ENCODE measurements around the gene PTPRU. TPM values are rescaled to one million over a fixed set of nuclear protein-coding genes. Genes with fewer than 3 reads are reported as not detected.

Gene PTPRU
- total RNA-seq, 1 donor from 2014 or later: 0.47 TPM

DNA sequence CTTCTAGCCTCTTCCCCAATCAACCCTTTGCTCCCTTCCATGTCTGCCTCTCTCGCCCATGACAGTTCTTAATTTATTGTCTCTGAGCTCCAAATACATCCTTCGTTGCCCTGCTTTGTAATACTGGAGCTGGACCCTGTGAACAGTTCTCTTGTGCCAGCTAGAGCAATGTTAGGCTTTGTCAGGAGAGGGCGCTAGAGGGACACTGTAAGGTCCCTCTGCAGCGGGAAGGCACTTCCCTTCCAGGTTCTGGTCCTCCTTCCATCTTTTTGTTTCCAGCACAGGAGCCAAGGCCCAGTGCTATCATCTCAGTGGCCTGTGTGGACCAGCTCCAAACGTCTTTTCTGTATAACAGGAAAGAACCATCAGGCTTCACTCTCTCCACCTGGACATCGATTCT is 95.9 kb downstream of the PTPRU start:
- H3K4me1 Mint-ChIP-seq: no peaks in the 10 kb centered on the region
- peak; percentile 73 for DNase-seq
- H3K27ac Mint-ChIP-seq: no peak overlapping the region
- H3K36me3 Mint-ChIP-seq (ENCODE audit: low read depth): no peaks in the 10 kb centered on the region
- intact Hi-C loops (cut with micrococcal nuclease): no loop called here
- H3K4me3 Mint-ChIP-seq: no peak overlapping the region
- no peaks in the 10 kb centered on the region for H3K9me3 Mint-ChIP-seq
- peaks cover 17% of the 10 kb centered on the region for H3K27me3 Mint-ChIP-seq

GRCh38 chr1:29333008-29333407 is 96.7 kb downstream of the PTPRU start:
- Mint-ChIP-seq H3K27me3 (peaks cover 22% of the 10 kb centered on the region), H3K4me3 (no peak overlapping the region), H3K9me3 (no peaks in the 10 kb centered on the region), H3K27ac (no peak overlapping the region), H3K36me3 (ENCODE audit: low read depth) (no peaks in the 10 kb centered on the region), H3K4me1 (no peaks in the 10 kb centered on the region)
- intact Hi-C loops (cut with micrococcal nuclease): no loop called here
- DNase-seq: no peak

- Mint-ChIP-seq H3K4me1 (no peaks in the 10 kb centered on the region), H3K27ac (no peak overlapping the region), H3K27me3 (peaks cover 27% of the 10 kb centered on the region), H3K9me3 (no peaks in the 10 kb centered on the region), H3K4me3 (no peak overlapping the region), H3K36me3 (ENCODE audit: low read depth) (no peaks in the 10 kb centered on the region)
- intact Hi-C loops (cut with micrococcal nuclease): no loop called here
- no peak for DNase-seq
These were observed 99.3 kb downstream of the PTPRU start for GRCh38 chr1:29335573-29335972.

DNA sequence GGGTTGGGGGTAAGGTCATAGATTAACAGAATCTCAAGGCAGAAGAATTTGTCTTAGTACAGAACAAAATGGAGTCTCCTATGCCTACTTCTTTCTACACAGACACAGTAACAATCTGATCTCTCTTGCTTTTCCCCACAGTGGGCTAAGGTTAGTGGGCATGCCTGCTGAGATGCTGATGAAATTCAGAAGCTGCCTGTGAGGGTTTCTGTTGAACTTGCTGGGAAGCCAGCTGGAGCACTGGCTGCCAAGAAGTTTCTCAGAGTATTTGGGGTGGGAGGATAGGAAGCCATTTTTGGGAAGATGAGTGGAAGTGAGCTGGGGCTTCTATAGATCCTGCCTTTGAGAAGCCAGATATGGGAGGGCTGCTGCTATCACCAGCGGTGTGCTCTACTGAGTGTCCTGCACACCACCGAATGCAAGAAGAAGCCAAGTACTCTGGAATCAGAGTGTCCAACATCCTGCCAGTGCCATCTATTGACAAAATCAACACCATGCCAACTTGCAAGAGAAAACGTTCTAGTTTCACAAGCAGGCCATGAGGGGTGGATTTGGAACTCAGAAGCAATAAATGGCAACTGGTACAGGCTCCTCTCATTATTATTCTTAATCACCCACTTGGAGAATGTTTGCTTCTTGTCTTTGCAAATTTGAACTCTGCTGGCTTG is 102.7 kb downstream of the PTPRU start:
- no peak overlapping the region for H3K27ac Mint-ChIP-seq
- no peak overlapping the region for H3K4me3 Mint-ChIP-seq
- no peaks in the 10 kb centered on the region for H3K4me1 Mint-ChIP-seq
- no peaks in the 10 kb centered on the region for H3K36me3 Mint-ChIP-seq (ENCODE audit: low read depth)
- intact Hi-C loops (cut with micrococcal nuclease): no loop called here
- peaks cover 33% of the 10 kb centered on the region for H3K27me3 Mint-ChIP-seq
- H3K9me3 Mint-ChIP-seq: no peaks in the 10 kb centered on the region
- DNase-seq: no peak

GRCh38 chr1:29341936-29342335 is 105.6 kb downstream of the PTPRU start:
- no peak for DNase-seq
- no peak overlapping the region for H3K27ac Mint-ChIP-seq
- no peaks in the 10 kb centered on the region for H3K36me3 Mint-ChIP-seq (ENCODE audit: low read depth)
- intact Hi-C loops (cut with micrococcal nuclease): loop anchor here (5.0 kb wide), 1 partner anchor 105 kb away; the partner anchor contains the start of gene PTPRU
- no peaks in the 10 kb centered on the region for H3K4me1 Mint-ChIP-seq
- no peaks in the 10 kb centered on the region for H3K9me3 Mint-ChIP-seq
- H3K4me3 Mint-ChIP-seq: no peak overlapping the region
- H3K27me3 Mint-ChIP-seq: peaks cover 33% of the 10 kb centered on the region

DNA sequence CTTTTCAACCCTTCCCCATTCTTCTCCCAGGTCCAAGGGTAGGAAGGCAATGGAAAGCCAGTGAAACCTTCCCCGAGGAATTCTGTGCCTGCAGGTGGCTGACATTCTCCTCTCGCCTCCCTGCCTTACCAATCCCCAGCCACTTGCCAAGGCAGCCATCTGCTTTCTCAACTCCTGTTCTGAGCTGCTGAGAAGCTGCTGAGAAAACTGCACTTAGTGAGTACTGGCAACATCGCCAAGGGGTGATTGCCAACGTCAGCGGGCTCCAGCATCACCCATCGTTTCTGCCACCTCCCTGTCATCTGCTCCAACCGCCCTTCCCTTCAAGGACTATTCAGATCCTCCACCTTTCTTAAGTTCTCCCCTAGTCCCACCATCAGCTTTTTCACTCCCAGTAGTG is 106.0 kb downstream of the PTPRU start:
- Mint-ChIP-seq H3K4me3 (no peak overlapping the region), H3K9me3 (no peaks in the 10 kb centered on the region), H3K4me1 (no peaks in the 10 kb centered on the region), H3K36me3 (ENCODE audit: low read depth) (no peaks in the 10 kb centered on the region), H3K27ac (no peak overlapping the region), H3K27me3 (peaks cover 32% of the 10 kb centered on the region)
- no peak for DNase-seq
- intact Hi-C loops (cut with micrococcal nuclease): loop anchor here (5.0 kb wide), 1 partner anchor 105 kb away; the partner anchor contains the start of gene PTPRU

GRCh38 chr1:29342983-29343382 is 106.7 kb downstream of the PTPRU start:
- H3K27me3 Mint-ChIP-seq: peaks cover 30% of the 10 kb centered on the region
- intact Hi-C loops (cut with micrococcal nuclease): loop anchor here (5.0 kb wide), 1 partner anchor 106 kb away; the partner anchor contains the start of gene PTPRU
- no peaks in the 10 kb centered on the region for H3K36me3 Mint-ChIP-seq (ENCODE audit: low read depth)
- H3K4me1 Mint-ChIP-seq: no peaks in the 10 kb centered on the region
- no peak for DNase-seq
- H3K9me3 Mint-ChIP-seq: no peaks in the 10 kb centered on the region
- no peak overlapping the region for H3K27ac Mint-ChIP-seq
- no peak overlapping the region for H3K4me3 Mint-ChIP-seq

DNA sequence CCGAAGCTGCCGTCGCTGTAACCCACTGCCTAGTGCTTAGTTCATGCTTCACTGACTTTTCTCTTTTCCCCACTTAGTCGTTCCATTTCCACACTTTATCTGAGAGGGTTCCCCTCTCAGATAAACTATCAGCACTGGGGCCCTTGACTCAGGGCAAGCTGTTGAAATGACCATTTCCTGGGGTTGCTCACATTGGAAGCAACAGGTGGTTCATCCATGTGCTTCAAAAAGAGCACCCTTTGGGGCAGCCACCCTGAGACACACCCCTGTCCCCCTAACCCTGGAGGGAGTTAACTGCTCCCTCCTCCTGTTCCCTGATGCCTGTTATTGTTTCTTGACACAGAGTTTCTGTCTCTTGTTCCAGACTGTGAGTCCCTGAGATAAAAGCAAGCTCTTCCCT is 107.2 kb downstream of the PTPRU start:
- no peak overlapping the region for H3K4me3 Mint-ChIP-seq
- no peaks in the 10 kb centered on the region for H3K9me3 Mint-ChIP-seq
- no peaks in the 10 kb centered on the region for H3K4me1 Mint-ChIP-seq
- H3K27me3 Mint-ChIP-seq: peaks cover 31% of the 10 kb centered on the region
- intact Hi-C loops (cut with micrococcal nuclease): loop anchor here (5.0 kb wide), 1 partner anchor 106 kb away; the partner anchor contains the start of gene PTPRU
- no peak for DNase-seq
- H3K36me3 Mint-ChIP-seq (ENCODE audit: low read depth): no peaks in the 10 kb centered on the region
- H3K27ac Mint-ChIP-seq: no peak overlapping the region

DNA sequence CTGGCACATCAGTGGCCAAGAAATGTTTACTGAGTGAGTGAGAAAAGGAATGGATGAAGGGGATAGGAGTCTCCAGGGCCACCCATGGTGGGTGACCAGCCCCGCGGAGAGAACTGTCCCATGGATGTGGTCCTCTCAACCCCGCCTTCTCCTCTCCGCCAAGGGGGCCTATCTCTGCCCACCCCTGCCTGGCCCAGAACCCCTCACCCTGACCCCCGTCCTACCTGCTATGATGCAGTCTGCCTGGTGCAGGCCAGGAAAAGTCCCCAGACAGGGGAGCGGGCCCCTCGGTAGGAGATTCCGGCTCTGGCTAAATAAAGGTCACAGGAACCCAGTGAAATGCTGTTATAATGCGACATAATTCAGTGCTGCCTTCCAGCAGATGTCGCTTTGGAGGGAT is 107.6 kb downstream of the PTPRU start:
- DNase-seq: no peak
- Mint-ChIP-seq H3K27ac (no peak overlapping the region), H3K36me3 (ENCODE audit: low read depth) (no peaks in the 10 kb centered on the region), H3K9me3 (no peaks in the 10 kb centered on the region), H3K27me3 (peaks cover 31% of the 10 kb centered on the region), H3K4me1 (no peaks in the 10 kb centered on the region), H3K4me3 (no peak overlapping the region)
- intact Hi-C loops (cut with micrococcal nuclease): loop anchor here (5.0 kb wide), 1 partner anchor 107 kb away; the partner anchor contains the start of gene PTPRU

DNA sequence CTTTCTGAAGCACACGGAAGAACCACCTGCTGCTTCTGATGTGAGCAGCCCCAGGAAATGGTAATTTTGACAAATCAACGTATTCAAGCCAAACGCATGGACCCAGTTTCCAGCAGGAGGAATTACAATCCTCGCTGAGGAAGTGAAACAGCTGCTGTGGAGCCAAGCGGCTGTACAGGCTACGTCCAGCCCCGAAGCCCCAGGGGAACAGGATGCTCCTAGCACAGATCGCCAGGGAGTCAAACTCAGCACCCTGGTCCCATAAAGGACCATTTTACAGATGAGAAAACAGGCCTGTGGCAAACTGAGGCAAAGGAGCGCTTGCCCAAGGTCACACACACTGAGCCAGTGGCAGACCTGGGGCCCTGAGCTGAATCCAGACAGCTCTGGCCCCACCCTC is 108.0 kb downstream of the PTPRU start:
- no peaks in the 10 kb centered on the region for H3K4me1 Mint-ChIP-seq
- H3K27me3 Mint-ChIP-seq: peaks cover 31% of the 10 kb centered on the region

DNA sequence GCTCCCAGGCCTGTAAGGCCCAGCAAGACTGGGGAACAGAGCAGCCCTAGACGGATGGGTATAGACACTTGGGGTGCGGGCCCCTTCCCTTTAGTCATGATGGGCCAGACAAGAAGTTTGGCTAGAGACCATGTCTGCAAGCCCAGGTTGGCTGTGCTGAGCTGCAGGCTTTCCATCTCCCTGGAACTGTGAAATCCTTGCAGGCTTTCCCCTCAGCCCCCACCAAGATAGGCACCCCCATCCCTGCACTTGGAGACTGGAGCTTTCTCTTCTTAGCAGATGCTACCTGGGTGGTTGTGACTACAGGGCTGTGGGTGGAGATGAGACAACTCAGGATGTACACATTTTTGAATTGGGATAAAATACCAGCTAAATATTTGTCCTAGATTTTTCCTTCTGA is 110.3 kb downstream of the PTPRU start:
- H3K27ac Mint-ChIP-seq: no peak overlapping the region
- peaks cover 24% of the 10 kb centered on the region for H3K27me3 Mint-ChIP-seq
- no peaks in the 10 kb centered on the region for H3K36me3 Mint-ChIP-seq (ENCODE audit: low read depth)
- no peak for DNase-seq
- no peak overlapping the region for H3K4me3 Mint-ChIP-seq
- intact Hi-C loops (cut with micrococcal nuclease): no loop called here
- H3K9me3 Mint-ChIP-seq: no peaks in the 10 kb centered on the region
- no peaks in the 10 kb centered on the region for H3K4me1 Mint-ChIP-seq

More for the DNA sequence above, 108.0 kb downstream of the PTPRU start:
- Mint-ChIP-seq H3K4me3 (no peak overlapping the region), H3K27ac (no peak overlapping the region), H3K9me3 (no peaks in the 10 kb centered on the region), H3K36me3 (ENCODE audit: low read depth) (no peaks in the 10 kb centered on the region)
- no peak for DNase-seq
- intact Hi-C loops (cut with micrococcal nuclease): loop anchor here (5.0 kb wide), 1 partner anchor 107 kb away; the partner anchor contains the start of gene PTPRU

DNA sequence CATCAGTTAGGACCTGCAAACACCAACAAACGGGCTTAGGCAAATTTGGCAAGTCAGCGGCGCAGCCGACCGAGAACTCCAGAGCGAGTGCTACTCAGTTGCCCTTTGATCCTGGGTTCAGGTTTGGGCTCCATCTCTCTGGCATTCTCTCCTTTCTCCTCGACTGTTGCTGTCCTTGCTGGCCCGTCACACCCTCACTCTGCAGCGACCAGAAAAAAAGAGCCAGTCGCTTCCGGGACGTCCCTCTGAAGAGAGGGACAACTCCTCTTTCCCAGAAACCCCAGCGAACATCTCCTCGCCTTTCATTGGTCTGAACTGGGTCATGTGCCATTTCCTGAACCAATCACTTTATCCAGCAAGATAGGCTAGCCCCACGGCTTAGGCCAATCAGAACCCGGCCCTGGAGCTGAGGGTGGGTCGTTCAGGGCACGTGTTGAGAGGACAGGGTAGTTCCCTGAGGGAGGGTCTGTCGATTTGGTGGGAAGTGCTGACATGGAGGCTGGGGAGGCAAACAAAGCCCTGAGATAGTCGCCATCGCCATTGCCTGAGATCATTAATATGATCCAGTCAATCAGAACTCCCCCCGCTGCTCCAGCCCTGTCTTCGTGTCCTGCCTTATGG is 113.7 kb downstream of the PTPRU start:
- Mint-ChIP-seq H3K4me1 (no peaks in the 10 kb centered on the region), H3K36me3 (ENCODE audit: low read depth) (no peaks in the 10 kb centered on the region), H3K4me3 (no peak overlapping the region), H3K27me3 (peaks cover 6% of the 10 kb centered on the region), H3K27ac (no peak overlapping the region), H3K9me3 (no peaks in the 10 kb centered on the region)
- no peak for DNase-seq
- intact Hi-C loops (cut with micrococcal nuclease): no loop called here

- H3K27ac Mint-ChIP-seq: no peak overlapping the region
- DNase-seq: no peak
- no peaks in the 10 kb centered on the region for H3K36me3 Mint-ChIP-seq (ENCODE audit: low read depth)
- intact Hi-C loops (cut with micrococcal nuclease): no loop called here
- H3K9me3 Mint-ChIP-seq: no peaks in the 10 kb centered on the region
- H3K4me1 Mint-ChIP-seq: peaks cover 2% of the 10 kb centered on the region
- peaks cover 2% of the 10 kb centered on the region for H3K27me3 Mint-ChIP-seq
- H3K4me3 Mint-ChIP-seq: no peak overlapping the region
These were observed 116.5 kb downstream of the PTPRU start for GRCh38 chr1:29352719-29353420.

DNA sequence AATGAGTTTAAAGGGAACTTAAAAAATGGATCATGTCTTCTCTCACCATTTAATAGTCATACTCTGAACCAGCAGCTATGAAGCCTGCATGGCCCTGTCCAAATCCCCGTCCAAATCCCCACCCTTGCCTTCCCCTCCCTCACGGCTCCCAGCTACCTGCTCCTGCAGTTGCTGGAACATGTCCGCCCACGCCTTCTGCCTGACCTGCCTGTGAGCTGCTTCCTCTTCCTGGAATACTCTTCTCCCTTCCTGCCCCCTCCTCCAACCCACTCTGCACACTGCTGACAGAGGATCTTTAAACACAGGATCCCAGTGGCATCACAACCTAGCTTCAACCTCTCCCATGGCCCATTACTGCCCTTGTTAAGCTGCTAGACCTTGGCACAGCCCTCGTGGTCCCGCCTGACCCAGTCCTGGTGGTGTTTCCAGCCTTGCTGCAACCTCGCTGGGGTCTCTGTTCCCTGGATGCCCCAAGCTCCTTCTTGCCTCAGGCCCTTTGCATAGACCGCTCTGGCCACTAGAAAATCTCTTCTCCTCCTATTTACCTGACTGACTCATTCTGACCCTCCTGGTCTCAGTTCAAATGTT is 118.3 kb downstream of the PTPRU start:
- Mint-ChIP-seq H3K4me3 (no peak overlapping the region), H3K36me3 (ENCODE audit: low read depth) (no peaks in the 10 kb centered on the region), H3K4me1 (peaks cover 2% of the 10 kb centered on the region), H3K9me3 (no peaks in the 10 kb centered on the region), H3K27me3 (peaks cover 5% of the 10 kb centered on the region), H3K27ac (no peak overlapping the region)
- DNase-seq: no peak
- intact Hi-C loops (cut with micrococcal nuclease): no loop called here

Data from activated CD4-positive, alpha-beta T cell treated with anti-CD3 and anti-CD28 coated beads, Interleukin-2, amount 10 ng/mL, durations not matched to agents 24 days and 14 days (primary cell).